HG03354 (cell line): Measurements from ENCODE around the gene ST13.
"Not testable (repeated sequence)": the region's sequence is repeated elsewhere in the genome, so short reads cannot be mapped to it uniquely, and the experiment has no call there.

Experiments used
- ATAC-seq: cut with Tn5 transposase; IDR thresholded peaks from one replicate; pipeline ENCODE4 v1.9.1; 2021; ENCODE audit warnings: mild to moderate bottlenecking; ENCODE audit not compliant: unreplicated experiment, poor library complexity, severe bottlenecking

The ST13 gene

GRCh38 chr22:40856513-40857308 lies at the start of gene ST13, which contains the start of gene XPNPEP3:
ST13 (minus strand) TSS chr22:40856639; CDS start chr22:40856540, 99 bp downstream.
XPNPEP3 (plus strand) TSS chr22:40857148; CDS start chr22:40857182, 34 bp downstream.
- peak; percentile 85 for ATAC-seq

- ATAC-seq: no peak
These were observed 47.7 kb upstream of the ST13 start for GRCh38 chr22:40904101-40904500.

GRCh38 chr22:40898850-40899357 lies 42.5 kb upstream of the ST13 start:
- no peak for ATAC-seq

GRCh38 chr22:40894417-40894816 lies 38.0 kb upstream of the ST13 start:
- no peak for ATAC-seq

GRCh38 chr22:40890881-40891280 lies 34.4 kb upstream of the ST13 start:
- no peak for ATAC-seq

GRCh38 chr22:40889116-40889515 lies 32.7 kb upstream of the ST13 start:
- ATAC-seq: no peak

- ATAC-seq: no peak
These were observed 22.5 kb upstream of the ST13 start for GRCh38 chr22:40878922-40879321.

- ATAC-seq: no peak
These were observed 21.0 kb upstream of the ST13 start for GRCh38 chr22:40877488-40877887.

GRCh38 chr22:40876907-40877306 lies 20.5 kb upstream of the ST13 start:
- no peak for ATAC-seq

- no peak for ATAC-seq
These were observed 18.7 kb upstream of the ST13 start for GRCh38 chr22:40875111-40875510.

GRCh38 chr22:40874016-40874415 lies 17.6 kb upstream of the ST13 start:
- no peak for ATAC-seq

- not testable (repeated sequence) for ATAC-seq
These were observed 11.9 kb upstream of the ST13 start for GRCh38 chr22:40868379-40868778.

GRCh38 chr22:40867109-40867508 lies 10.7 kb upstream of the ST13 start:
- ATAC-seq: no peak

GRCh38 chr22:40862537-40862936 lies 6.1 kb upstream of the ST13 start:
- ATAC-seq: no peak

- no peak for ATAC-seq
These were observed 5.6 kb upstream of the ST13 start, which contains the start of gene DNAJB7 for GRCh38 chr22:40862013-40862412. DNAJB7 (minus strand) TSS chr22:40862113; CDS start chr22:40861994, 119 bp downstream.

- ATAC-seq: no peak
These were observed 943 bp upstream of the ST13 start for GRCh38 chr22:40857309-40857855.

- ATAC-seq: peak; percentile 25
These were observed 393 bp downstream of the ST13 start for GRCh38 chr22:40855979-40856512.

- ATAC-seq: no peak
These were observed 1.1 kb downstream of the ST13 start for GRCh38 chr22:40855071-40855978.

- no peak for ATAC-seq
These were observed 2.5 kb downstream of the ST13 start for GRCh38 chr22:40853961-40854360.

GRCh38 chr22:40853333-40853732 lies 3.1 kb downstream of the ST13 start:
- no peak for ATAC-seq
